Measurements from ENCODE around the gene TKFC. TPM values are rescaled to one million over a fixed set of nuclear protein-coding genes. Genes with fewer than 3 reads are reported as not detected.

Gene TKFC
- total and polyA plus RNA-seq, 9 of the 15 experiments (the other 6 are each of a cell fraction or from before 2014, with no cell fraction given): 2.0 to 61.7 (median 28.5) TPM

DNA sequence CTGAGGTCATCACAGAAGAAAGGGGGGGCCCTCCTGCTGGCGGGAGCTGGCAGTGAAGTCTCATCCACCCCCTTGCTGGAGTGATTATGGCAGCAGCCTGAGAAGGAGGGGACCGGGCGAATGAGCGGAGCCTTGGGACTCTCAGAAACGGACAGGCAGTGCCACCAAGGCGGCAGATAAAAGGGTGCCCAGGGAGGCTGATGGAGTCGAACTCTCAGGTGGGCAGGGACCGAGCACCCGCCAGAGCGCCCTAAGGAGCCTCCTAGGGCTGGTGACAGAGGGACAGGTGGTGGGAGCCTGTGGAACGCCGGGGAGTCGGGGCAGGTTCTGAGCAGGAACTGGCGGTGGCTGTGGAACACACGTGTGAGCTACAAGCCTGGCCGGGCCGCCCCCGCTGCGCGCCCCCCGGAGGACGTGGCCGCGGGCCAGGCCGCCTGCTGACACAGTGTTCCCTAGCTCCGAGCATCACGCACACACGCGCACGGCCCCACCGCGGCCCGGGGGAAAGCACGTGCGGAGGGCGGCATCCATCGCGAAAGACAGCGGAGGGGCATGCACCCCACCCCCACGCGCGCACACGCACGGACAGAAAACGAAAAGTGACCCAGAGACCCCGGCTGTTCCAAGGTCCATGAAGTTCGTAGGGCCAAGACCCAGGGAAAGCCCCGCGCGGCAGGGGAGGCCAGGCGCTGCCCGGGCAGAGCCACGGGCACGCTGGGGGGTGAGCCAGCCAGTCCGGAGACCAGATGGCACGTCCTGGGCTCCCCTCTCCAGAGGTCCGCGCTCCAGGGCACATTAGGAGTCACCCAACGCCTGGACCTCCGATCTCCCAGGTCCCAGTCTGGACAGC lies 38.9 kb upstream of the TKFC start:
- intact Hi-C loops (cut with micrococcal nuclease): no loop called here
- no peak overlapping the region for H3K4me3 ChIP-seq
- CTCF ChIA-PET (ENCODE audit: low intra/inter-chr PET ratio): no interaction called here

More for the DNA sequence above, 38.9 kb upstream of the TKFC start:
- Histone ChIP-seq H3K27me3 (ENCODE audit: control insufficient read depth in 2 of 2, insufficient read depth in 2 of 2, low read length in 2 of 2) (no peaks in the 10 kb centered on the region), H4K20me1 (replicated peaks; ENCODE audit: control insufficient read depth, insufficient read depth, low read length) (no peaks in the 10 kb centered on the region), H2AFZ (ENCODE audit: low read depth, low read length) (no peak overlapping the region), H3K9ac (ENCODE audit: insufficient read depth in 1 of 2, low read depth in 2 of 2, low read length in 2 of 2) (no peak overlapping the region), H3K4me2 (ENCODE audit: insufficient read depth, low read length) (no peak overlapping the region), H3K9me3 (replicated peaks; ENCODE audit: control insufficient read depth, insufficient read depth, low read depth, low read length) (0 out of 2 replicates have a peak, but pooled peaks cover 1% of the 10 kb centered on the region), H3K79me2 (ENCODE audit: control insufficient read depth, insufficient read depth, low read length) (no peaks in the 10 kb centered on the region), H3K27ac (ENCODE audit: extremely low read depth, low read depth, low read length) (no peak overlapping the region), H3K9me1 (ENCODE audit: control insufficient read depth, insufficient read depth, low read length) (no peaks in the 10 kb centered on the region), H3K36me3 (ENCODE audit: control insufficient read depth, insufficient read depth, low read length) (peaks cover 23% of the 10 kb centered on the region), H3K4me1 (replicated peaks in 1 of 2; ENCODE audit: control insufficient read depth in 2 of 2, insufficient read depth in 2 of 2, low read length in 2 of 2) (peaks cover 4 to 36% of the 10 kb centered on the region in 2 experiments; a peak in 4 of 5 replicates)
- DNase-seq (ENCODE audit: extremely low read depth in 1 of 4, low spot score in 3 of 4): no peak
- no peak for FAIRE-seq
- WGBS (ENCODE audit: insufficient coverage, low coverage, missing lambda C conversion rate): 86% methylated on average over 30 of the region's 60 CpGs
- TF ChIP-seq EP400 (IDR thresholded peaks at IDR 0.05) (no peak), HNRNPL (IDR thresholded peaks at IDR 0.05; ENCODE audit: low read depth, low read length) (peak; percentile 69; the same call in 1 of the 2 replicates), ZNF79 (CRISPR knock-in tag; IDR thresholded peaks at IDR 0.05; ENCODE audit: low read depth) (no peak), SMAD2 (IDR thresholded peaks at IDR 0.05; ENCODE audit: low read depth, low read length) (no peak), ZNF146 (CRISPR knock-in tag; IDR thresholded peaks at IDR 0.05; ENCODE audit: unreplicated experiment) (no peak), BRF1 (IDR thresholded peaks at IDR 0.05; ENCODE audit: borderline replicate concordance, extremely low read depth, insufficient read length) (no peak), ZBTB1 (CRISPR knock-in tag; IDR thresholded peaks at IDR 0.05; ENCODE audit: borderline replicate concordance, low read depth) (no peak), RBFOX2 (IDR thresholded peaks at IDR 0.05; ENCODE audit: low read depth, low read length) (0 out of 2 replicates have a peak, but pooled peaks have one; percentile 20), BRCA1 (IDR thresholded peaks at IDR 0.05) (no peak), BRCA1 (CRISPR knock-in tag; IDR thresholded peaks at IDR 0.05) (no peak), TEAD1 (CRISPR knock-in tag; IDR thresholded peaks at IDR 0.05) (no peak), POLR2G (IDR thresholded peaks at IDR 0.05; ENCODE audit: low read depth, low read length) (peak; percentile 47; the same call in 1 of the 2 replicates), RBM22 (IDR thresholded peaks at IDR 0.05; ENCODE audit: low read depth, low read length, poor library complexity, severe bottlenecking) (peak; percentile 36), ZNF561 (CRISPR knock-in tag; conservative IDR thresholded peaks at IDR 0.05) (no peak)
- TF ChIP-seq, protein P1, sequence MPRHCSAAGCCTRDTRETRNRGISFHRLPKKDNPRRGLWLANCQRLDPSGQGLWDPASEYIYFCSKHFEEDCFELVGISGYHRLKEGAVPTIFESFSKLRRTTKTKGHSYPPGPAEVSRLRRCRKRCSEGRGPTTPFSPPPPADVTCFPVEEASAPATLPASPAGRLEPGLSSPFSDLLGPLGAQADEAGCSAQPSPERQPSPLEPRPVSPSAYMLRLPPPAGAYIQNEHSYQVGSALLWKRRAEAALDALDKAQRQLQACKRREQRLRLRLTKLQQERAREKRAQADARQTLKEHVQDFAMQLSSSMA (CRISPR knock-in tag; IDR thresholded peaks at IDR 0.05): no peak
- TF ChIP-seq, protein P2, sequence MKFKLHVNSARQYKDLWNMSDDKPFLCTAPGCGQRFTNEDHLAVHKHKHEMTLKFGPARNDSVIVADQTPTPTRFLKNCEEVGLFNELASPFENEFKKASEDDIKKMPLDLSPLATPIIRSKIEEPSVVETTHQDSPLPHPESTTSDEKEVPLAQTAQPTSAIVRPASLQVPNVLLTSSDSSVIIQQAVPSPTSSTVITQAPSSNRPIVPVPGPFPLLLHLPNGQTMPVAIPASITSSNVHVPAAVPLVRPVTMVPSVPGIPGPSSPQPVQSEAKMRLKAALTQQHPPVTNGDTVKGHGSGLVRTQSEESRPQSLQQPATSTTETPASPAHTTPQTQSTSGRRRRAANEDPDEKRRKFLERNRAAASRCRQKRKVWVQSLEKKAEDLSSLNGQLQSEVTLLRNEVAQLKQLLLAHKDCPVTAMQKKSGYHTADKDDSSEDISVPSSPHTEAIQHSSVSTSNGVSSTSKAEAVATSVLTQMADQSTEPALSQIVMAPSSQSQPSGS (CRISPR knock-in tag; IDR thresholded peaks at IDR 0.05): no peak
- TF ChIP-seq, protein P3, sequence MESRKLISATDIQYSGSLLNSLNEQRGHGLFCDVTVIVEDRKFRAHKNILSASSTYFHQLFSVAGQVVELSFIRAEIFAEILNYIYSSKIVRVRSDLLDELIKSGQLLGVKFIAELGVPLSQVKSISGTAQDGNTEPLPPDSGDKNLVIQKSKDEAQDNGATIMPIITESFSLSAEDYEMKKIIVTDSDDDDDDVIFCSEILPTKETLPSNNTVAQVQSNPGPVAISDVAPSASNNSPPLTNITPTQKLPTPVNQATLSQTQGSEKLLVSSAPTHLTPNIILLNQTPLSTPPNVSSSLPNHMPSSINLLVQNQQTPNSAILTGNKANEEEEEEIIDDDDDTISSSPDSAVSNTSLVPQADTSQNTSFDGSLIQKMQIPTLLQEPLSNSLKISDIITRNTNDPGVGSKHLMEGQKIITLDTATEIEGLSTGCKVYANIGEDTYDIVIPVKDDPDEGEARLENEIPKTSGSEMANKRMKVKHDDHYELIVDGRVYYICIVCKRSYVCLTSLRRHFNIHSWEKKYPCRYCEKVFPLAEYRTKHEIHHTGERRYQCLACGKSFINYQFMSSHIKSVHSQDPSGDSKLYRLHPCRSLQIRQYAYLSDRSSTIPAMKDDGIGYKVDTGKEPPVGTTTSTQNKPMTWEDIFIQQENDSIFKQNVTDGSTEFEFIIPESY (CRISPR knock-in tag; IDR thresholded peaks at IDR 0.05): 0 out of 2 replicates have a peak, but pooled peaks have one; percentile 30
- POLR2A ChIA-PET: interaction anchor here (0.6 to 0.7 kb wide), 2 partner anchors 378 to 949 kb away, joined by 3 to 5 read pairs; no protein-coding TSS in a partner anchor
- in situ Hi-C loops (cut with MboI): no loop called here
- no TSS peak for BruUV-seq (replicated peaks)
- peak; percentile 5; the same call in 1 of the 3 replicates for ATAC-seq

Data from K562 (cell line).